ENCODE measurements around the gene LAMA2.

GRCh38 chr6:129032602-129033001, 149.7 kb downstream of the LAMA2 start:
- TF ChIP-seq SUZ12 (IDR thresholded peaks at IDR 0.05) (no peak), FOXM1 (IDR thresholded peaks at IDR 0.05; ENCODE audit: borderline replicate concordance) (no peak), ELF4 (IDR thresholded peaks at IDR 0.05) (no peak), ZNF384 (IDR thresholded peaks at IDR 0.05) (no peak), TARDBP (IDR thresholded peaks at IDR 0.05) (no peak), BHLHE40 (IDR thresholded peaks at IDR 0.05; ENCODE audit: borderline replicate concordance) (no peak), L3MBTL2 (conservative IDR thresholded peaks at IDR 0.05) (no peak), ARNT (IDR thresholded peaks at IDR 0.05) (no peak), SP1 (IDR thresholded peaks at IDR 0.05) (no peak), LEF1 (IDR thresholded peaks at IDR 0.05; ENCODE audit: borderline replicate concordance) (no peak), NFRKB (IDR thresholded peaks at IDR 0.05) (no peak)
